Measurements from ENCODE around the gene TMEM238L.

DNA sequence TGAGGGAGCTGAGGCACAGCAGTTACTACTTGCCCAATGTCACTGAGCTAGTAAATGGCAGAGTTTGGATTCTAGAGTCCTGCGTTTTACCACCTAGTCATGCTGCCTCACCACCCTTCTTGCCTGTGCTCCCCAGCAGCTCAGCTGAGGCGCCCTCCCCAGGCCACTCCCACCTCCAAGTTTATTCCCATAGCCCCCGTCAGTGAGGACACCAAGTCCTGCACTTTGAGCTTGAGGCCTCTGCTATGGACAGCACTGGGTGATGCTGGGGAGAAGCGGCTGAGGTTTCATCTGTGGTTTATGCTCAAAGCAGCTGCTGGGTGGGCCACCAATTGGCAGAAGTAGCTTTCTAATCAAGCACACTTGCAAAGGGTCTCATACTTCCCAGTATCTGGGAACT lies 36.7 kb downstream of the TMEM238L start:
- TF ChIP-seq GATA2 (IDR thresholded peaks at IDR 0.05; ENCODE audit: low read depth, low read length) (no peak), GATA3 (IDR thresholded peaks at IDR 0.05; ENCODE audit: low read depth, low read length) (no peak)
